Nucleus accumbens (tissue), 56 donors: ENCODE results near the gene TCL1A.
A peak's percentile ranks its signal among the peaks of the same experiment; 100 is the strongest.
"Not testable (repeated sequence)": the region's sequence is repeated elsewhere in the genome, so short reads cannot be mapped to it uniquely, and the experiment has no call there.

Source experiments
- DNase-seq, 56 donors: peaks; one replicate each; lab custom pipeline; 2025; lab: John Stamatoyannopoulos, UW

The TCL1A gene

DNA sequence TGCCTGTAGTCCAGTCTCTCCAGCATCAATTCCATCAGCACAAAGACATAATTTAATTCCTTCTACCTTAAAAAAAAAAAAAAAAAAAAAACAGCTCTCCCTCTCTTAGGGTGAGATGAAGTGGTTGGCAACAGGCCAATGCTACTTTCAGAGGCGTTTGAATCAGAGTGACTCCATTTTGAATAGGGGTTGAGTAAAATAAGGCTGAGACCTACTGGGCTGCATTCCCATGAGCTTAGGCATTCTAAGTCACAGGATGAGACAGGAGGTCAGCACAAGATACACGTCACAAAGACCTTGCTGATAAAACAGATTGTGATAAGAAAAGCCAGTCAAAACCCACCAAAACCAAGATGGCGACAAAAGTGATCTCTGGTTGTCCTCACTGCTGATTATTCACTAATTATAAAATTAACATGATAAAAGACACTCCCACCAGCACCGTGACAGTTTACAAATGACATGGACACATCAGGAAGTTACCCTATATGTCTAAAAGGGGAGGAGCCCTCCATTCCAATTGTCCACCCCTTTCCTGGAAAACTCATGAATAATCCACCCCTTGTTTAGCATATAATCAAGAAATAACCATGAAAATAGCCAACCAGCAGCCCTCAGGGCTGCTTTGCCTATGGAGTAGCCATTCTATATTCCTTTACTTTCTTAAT is 34.6 kb downstream of the TCL1A start:
- no peak for DNase-seq

DNA sequence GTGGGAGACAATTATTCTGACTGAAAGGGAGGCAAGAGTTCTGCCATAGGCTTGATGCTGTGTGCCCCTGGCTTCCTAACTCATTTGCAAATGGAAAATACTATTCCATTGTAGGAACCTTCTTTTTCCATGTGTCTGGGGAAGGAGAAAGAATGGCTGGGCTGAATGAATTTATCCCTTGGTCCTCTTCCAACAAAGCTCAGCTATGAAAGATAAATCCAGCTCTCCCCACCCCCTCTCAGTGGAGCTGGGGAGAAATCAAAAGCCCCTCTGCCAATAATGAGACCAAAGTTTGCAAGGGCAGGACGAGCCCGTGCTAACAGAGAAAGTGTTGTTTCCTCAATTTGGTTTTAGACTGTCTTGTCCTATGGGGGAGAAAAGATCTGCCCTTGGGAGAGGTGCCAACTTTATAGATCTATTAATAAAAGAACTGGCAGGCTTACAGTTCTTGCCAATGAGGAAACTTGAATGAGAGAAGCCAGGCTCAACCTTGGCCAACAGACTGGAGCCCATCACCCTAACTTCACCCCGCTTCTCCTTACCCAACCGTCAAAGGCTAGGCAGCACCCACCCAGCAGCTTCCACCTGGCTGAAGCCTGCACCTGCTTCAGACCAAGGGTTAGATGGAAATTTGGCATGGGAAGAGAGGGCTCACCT is 36.6 kb downstream of the TCL1A start:
- no peak for DNase-seq

DNA sequence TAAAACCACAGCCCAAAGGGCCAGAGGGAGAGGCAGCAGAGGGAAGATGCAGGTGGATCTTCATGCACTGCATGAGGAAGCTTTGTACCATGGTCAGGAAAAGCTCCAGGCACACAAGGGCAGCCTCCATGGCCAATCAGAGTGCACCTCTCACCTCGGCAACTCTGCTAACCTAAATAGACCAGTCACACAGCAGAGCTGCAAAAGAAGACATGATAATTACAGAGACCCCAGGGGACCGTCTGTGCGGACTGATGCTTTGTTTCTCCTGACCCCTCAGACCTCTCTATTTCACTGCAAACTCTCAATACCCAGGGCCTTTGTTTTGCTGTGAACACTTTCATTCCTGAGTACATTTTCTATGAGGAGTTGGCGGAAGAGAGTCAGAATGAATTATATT is 38.4 kb downstream of the TCL1A start:
- no peak for DNase-seq

DNA sequence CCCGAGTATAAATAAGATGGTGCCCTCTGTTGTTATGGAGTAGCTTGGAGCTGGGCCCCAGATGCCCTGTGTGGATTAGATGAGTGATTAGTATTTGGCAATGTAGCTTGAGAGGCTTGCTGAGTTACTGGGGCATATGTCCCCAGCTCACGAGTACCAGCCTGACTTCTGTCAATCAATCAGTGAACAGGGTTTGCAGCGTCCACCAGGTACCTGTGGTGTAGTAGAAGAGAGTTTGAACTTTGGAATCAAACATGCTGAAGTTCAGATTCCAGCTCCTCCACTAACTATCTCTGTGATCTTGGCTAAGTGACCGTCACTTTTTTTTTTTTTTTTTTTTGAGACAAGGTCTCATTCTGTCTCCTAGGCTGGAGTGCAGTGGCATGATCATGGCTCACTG is 39.3 kb downstream of the TCL1A start:
- no peak for DNase-seq

DNA sequence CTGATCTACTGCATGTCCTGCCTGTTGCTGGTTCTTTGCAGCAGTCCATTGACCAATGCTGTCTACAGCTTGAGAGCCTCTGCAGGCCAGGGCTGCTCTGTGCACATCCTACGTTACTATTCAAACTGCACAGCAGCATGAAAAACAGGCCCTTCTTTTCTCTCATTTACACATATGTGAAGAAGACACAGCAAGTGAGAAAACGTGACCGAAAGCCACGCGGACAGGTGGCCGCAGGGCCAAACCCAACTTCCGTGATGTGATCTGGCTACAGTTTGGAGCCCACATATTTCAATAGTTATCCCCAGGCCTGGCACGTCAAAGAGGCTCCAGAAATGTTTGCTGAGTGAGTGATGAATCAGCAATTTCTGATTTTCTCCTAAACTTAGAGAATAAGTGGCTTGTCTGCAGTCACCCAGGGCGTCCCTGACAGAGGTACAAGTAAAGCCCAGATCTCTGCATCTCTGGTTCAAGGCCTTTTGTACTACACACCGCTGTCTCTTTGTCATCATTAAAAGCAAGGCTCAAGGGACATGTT is 45.6 kb downstream of the TCL1A start:
- DNase-seq, result no peak

DNA sequence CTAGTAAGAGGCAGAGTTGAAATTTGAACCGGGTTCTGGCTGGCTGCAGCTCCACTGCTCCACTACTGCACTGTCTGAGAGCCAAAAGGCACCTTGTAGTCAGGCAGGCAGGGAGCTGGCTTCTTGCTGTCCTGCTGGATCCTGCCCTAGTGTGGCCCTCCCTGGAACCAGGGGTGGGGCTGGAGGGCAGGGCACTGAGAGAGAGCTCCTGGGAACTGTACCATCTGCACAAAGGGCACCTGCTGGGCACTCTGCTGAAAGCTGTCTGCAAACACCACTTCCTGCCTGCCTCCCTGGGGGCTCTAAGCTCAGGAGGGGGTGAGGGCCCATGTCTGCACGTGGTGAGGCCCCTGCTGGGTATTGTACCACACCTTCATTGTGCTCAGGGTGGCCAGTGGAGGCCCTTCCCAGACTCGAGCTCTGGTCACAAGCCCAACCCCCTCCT is 46.7 kb downstream of the TCL1A start:
- no peak for DNase-seq

- DNase-seq, result no peak
Measured at GRCh38 chr14:95666450-95666849, 47.5 kb downstream of the TCL1A start.

GRCh38 chr14:95665530-95665929 is 48.4 kb downstream of the TCL1A start:
- not testable (repeated sequence) for DNase-seq

GRCh38 chr14:95664546-95664945 is 49.4 kb downstream of the TCL1A start:
- no peak for DNase-seq

GRCh38 chr14:95664066-95664465 is 49.9 kb downstream of the TCL1A start:
- DNase-seq, result peak in 4 of 56 donors; percentile 4 to 17 (median 8)

GRCh38 chr14:95663226-95663797 is 50.6 kb downstream of the TCL1A start:
- DNase-seq, result no peak

DNA sequence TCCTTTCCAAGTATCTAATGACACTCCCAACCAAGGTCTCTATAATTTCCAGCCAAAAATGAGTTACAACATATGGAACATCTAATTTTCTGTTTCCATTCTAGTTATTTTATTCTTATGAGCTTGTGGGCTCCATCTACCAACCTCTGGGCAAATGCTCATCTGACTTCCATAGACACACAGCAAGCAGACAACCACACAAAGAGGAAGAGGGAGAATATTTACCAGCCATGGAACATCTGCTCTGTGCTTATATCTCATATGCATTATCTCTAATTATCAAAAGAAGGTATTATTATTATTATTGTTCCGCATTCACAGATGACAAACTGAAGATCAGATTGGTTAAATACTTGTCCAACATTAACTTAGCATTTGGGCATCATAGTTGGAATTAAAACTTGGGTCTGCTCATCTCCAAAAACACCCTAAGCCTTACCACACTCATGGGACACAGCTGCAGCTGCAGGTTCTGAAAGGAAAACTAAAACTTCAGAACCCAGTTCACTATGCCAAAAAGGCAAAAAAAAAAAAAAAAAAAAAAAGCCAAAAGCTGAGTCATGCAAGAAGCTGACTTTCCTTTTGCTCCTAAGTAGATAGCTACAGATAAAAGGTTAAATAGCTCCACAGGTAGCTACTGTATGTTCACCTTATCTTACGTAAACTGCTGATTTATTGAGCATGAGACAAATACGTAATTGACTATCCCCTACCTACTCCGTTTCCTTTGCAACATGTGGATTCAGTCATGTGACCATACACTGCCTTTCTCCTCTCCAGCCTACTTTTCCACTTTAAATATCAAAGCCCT is 51.3 kb downstream of the TCL1A start:
- DNase-seq, result no peak

DNA sequence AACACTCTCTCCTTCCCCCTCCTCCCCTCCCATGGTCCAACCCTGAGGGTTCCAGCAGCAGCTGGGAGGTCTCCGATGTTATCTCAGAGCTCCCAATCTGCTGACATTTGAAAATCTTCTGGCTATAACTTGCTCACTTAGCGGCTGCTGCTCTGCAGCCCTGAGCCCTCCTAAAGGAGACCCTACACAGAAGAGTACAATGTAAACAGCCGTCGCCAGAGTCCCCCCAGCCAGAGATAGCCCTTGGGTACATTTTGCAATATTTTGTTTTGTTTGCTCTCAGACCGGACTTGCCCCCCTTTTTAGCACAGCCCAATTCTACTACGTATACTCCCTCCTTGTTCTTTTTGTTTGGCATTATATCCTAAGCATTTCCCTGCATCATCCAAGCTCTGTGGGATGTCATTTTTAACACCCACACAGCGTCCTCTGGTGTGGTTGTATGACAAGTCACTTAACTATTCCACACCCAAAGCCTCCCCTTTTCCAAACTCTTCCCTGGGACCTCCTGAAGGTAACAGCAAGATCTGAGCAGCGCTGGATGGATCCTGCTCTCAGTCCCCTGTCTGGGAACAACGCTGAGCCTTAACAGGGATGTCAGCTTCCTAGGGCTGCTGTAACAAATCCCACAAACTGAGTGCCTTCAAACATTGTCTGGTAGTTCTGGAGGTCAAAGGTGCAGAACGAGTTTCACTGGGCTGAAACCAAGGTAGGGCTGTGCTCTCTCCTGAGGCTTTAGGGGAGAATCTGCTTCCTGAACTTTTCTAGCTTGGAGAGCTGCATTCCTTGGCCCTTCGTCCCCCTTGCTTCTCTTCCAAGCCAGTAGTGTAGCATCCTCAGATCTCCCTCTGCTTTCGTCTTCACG is 53.0 kb downstream of the TCL1A start:
- no peak for DNase-seq

DNA sequence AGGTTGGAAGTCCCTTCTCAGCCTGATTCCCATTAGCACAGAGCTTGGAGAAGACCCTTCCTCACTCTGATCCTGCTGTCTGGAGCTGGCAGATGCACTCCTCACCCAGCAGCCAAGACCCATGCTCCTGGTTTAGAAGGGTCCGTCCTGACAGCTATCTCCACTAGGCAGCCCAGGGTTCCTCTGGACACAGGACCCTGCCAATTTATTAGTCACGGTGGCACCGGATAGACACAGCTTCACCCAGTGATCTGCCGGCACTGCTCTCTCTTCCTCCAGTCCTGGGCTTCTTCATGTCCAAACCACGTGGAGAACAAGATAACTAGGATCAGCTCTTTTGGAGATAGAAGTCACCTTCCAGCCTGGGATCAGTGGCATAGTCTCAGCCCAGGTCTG is 53.9 kb downstream of the TCL1A start:
- no peak for DNase-seq
